NCI-H2107 treated with DMSO at 0.1 percent for 48 hours (cell line): ENCODE data around the gene CCT7.
"Not testable (repeated sequence)": the region's sequence is repeated elsewhere in the genome, so short reads cannot be mapped to it uniquely, and the experiment has no call there.

Experiments used
- DNase-seq: peaks from one replicate; lab custom pipeline; 2025; ENCODE audit not compliant: unreplicated experiment; lab: John Stamatoyannopoulos, UW

The CCT7 gene

DNA sequence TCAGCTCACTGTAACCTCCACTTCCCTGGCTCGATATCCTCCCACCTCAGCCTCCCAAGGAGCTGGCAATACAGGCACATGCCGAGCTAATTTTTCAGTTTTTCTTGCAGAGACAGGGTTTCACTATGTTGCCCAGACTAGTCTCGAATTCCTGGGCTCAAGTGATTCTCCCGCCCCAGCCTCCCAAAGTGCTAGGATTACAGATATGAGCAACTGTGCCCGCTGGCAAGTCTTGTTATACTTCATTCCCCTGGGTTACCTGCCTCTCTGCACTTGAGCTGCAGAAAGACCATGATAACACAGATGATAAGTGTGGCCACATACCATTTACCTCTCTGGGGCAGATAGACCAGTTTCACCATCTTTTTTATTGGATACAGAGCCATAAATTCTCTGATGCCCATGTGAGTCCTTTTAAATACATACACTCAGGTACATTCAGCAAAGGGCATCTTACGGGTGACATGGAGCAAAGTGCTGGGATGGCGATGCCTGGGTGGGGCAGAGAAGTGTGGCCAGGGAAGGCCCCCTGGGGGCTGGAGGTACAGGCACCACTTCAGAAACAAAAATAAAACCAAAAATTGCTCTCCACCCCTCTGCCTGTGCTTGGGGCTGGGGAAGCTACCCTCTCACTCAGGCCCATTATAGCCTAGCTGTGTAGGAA is 20.4 kb downstream of the CCT7 start:
- no peak for DNase-seq

DNA sequence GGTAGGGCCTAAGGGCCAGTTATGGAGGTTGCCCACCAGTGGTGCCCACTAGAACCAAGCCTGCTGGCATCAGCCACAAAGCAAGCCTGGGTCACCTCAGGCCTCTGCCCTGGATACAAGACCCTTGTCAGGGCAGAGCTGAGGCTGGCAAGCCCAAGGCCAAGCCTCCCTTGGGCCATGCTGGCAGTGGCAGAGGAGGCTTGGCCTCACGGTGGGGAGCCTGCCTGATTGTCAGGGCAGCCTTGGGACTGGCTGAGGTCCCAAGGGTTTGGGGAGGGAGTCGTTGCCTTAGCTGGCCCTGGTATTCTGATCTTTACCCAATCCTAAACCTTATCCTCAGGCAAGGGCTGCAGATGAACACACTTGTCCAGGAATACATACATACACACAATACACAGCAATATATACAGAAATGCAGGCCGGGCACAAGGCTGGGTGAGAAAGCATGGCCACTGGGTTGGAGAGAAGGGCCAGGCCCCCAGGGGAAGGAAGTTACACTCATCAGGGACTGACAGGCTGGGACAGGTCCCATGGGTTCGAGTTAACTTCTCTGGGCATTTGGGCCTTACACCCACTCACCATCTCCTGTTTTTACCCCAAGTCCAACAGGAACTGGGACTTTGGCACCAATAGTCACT is 21.0 kb downstream of the CCT7 start:
- no peak for DNase-seq

DNA sequence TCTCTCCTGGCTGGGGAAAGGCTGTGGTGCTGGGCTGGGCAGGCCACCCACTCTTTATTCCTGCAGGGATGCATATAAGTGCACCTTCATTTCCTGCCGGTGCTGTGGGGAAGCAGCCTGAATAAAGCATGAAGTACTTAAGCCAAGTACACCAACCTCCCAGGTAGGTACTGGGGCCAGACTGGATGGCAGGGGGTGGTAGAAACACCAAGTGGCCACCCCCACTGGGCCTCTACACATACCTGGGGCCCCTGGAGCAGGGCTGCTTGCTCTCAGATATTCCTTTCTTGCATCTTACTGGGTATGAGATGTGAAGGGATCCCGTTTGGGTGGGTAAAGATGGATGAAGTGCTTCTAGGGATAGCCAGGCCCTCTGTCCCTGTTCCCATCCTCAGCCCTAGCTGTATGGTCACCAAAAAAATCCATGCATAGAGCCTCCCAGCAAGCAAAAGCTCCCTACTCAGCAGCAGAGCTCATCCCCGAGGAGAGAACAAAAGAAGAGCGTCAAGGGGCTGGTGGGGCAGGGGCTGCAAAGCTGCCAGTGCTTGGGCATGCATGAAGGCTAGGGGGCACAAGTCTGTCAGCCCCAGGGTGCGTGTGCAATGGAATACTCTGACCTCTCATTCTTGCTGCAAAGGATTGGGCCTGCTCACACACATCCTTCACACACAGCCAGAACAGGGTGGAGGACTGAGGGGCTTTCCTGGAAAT is 22.0 kb downstream of the CCT7 start:
- DNase-seq: no peak

DNA sequence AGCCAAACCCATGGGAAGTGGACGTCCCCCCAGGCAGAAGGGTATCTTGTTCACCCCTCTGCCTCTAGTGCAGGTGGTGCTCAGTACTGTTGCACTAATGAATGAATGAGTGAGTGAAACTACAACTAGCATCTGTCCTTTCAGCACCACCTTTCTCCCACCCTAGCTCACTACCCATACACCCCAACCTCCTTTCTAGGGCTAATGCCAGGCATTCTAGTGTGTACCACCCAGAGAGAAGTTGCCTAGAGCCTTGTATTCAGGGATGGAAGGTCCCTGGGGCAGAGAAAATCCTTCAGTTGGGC is 22.5 kb downstream of the CCT7 start:
- no peak for DNase-seq

DNA sequence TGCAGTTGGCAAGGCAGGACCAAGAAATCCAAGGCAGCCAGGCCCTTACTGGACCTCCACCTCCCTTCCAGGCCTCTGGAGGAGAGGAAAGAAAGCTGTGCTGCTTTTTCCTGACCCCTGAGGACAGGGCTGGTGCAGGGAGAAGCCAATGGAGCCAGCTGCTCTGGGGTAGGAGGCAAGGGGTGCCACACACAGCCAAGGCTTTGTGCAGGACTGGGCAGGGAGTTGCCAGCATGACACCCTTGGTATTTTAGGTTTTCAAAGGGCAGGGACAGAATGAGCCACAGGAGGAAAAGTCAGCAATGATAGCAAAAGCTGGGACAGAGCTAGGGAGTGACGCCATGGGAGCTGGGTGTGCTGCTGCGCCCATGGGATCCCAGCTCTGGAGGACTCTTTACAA is 22.9 kb downstream of the CCT7 start:
- no peak for DNase-seq

DNA sequence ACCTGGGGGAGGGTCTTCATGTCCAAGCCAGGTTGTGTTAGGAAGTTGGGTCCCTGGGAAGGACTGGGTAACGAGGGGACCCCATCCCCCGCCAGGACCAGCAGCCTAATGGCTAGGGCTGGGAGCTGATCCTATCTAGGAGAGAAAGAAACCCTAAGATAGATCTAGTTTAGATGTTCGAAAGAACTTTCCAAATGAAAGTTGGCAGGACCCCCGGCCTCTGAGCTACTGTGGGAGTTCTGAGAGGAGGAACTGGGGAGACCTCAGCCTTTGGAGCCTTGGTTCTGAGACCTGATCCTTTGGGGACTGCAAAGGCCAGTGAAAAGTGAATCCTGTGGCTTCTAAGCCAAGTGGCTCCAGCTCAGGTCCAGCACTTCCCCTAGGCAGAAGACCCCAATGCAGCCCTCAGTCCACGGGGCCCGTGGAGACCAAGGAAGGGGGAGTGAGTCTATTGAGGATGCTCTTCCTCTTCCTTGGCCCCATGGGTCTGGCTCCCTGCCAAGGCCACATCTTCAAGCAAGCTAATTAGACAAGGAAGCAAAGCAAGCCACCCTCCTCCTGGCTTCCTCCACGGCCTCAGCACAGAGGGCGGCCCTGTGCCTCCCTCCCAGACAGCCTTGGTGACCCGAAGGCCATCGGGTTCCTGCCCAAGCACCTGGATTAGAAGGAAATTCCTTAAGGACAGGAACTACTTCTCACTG is 23.5 kb downstream of the CCT7 start:
- no peak for DNase-seq

DNA sequence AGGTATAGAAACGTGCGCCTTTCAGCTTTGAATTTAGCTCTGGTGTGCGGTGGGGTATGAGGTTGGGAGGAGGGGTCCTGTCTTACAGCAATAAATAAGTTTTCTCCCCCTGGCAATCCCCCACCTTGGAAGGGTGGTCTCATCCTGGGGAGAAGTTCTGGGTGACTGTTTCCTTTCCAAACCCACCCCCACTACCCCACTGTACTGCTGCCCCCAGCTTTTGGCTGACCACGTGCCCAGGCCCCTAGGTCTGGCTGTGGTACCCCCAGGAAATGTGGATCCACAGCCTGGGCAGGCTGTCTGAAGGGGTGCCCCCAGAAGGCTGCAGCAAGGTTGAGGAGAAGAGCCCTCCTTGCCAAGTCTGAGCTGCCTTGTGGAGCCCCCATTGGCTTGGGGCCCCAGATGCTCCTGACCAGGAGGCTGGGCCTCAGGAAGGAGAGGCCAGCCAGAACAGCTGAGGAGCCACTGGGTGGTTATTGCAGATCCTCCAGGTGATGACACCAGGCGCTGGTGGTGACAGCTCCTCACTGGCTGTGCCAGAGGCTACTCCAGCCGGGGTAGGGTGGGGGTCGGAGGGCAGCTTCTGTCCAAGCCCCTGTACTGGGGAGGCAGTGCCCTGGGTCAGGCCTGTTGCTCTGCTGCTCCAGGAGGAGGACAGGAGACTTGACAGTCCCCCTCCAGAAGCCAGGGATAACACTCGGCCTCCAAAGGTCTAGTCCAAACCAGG is 24.2 kb downstream of the CCT7 start:
- DNase-seq: no peak

DNA sequence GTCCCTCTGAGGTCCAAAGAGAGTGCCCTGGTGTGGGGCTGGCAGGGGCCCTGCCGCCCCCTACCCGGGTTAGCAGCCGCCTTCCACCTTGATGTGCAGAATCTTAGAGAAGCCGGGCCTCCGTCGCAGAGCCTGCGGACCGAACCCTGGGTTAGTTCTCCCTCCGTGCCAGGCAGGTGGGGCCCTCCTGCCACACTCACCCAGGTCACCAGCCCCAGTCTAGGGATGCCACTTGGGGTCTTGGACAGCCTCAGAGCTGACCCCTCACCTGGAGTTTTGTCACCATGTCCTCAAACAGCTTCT is 24.8 kb downstream of the CCT7 start:
- no peak for DNase-seq

DNA sequence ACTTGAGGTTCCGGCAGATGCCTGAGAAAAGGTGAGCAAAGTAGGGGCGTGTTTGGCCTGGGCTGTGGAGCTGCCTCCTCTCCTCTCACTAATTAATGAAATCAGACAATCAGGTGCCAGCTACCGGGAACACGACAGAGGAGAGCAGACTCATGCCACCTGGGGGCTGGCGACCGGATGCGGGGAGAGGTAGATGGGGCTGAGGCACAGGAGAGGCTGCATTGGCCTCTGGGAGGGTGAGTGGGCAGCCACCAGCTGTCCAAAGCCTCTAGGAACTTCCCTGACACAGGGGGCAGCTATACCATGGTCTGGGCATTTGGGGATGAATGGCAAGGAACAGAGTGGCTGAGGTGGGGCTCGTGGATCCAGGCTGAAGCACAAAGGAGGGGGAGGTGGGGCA is 25.2 kb downstream of the CCT7 start:
- DNase-seq: no peak

DNA sequence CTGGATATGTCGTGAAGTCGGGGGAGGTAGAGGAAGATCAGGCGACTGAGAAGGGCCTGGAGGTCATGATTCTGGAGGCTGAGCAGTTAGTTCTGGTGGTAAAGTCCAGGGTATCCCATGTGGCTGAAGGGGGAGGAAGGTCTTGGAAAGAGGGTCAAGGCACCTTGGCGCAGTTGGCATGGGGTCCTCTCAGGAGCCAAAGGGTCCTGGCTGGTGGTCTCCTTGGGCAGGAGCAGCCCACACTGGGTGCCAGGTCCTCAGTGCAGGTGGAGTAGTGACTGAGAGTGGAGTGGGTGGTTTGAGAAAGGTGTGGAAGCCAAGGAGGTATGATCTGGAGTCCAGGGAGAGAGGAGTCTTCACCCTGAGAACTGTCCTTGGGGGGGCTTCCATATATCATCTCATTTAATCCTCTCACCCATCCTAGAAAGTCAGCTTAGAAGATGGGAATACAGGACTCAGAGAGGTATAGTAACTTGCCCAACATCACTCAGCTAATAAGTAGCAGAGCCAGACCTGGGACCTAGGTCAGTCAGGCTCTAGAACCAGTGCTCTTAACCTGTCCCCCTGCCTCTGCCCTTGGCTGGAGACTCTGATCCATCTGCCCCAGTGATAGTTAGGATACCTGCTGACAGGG is 25.7 kb downstream of the CCT7 start:
- DNase-seq: no peak

DNA sequence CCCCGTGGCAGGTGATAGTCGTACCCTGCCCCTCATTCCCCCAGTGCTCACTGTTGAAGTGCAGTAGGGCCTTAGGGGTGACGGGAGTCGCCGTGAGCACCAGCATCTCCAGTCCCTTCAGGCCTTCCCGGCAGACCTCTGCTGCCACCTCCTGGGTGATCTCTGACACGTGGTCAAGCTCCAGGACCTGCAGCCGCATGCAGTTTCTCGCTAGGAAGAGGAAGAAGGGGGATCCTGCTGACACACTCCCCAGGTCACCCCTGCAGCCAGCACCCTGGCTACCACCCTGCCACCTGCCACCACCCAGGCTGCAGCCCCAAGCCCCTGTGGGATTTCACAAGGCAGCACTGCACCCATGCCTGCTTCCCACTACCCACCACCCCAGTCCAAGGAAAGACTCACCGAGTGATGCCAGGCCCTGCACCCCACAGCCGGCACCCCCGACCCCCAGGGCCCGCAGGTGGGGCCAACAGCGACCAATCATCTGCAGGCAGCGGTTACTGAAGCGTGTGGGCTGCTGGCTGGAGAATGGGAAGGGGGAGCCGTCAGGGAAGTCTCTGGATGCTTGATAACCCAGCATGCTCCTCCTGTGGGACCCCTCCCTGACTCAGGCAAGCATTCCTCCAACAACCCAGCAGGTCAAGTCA is 26.4 kb downstream of the CCT7 start:
- no peak for DNase-seq

DNA sequence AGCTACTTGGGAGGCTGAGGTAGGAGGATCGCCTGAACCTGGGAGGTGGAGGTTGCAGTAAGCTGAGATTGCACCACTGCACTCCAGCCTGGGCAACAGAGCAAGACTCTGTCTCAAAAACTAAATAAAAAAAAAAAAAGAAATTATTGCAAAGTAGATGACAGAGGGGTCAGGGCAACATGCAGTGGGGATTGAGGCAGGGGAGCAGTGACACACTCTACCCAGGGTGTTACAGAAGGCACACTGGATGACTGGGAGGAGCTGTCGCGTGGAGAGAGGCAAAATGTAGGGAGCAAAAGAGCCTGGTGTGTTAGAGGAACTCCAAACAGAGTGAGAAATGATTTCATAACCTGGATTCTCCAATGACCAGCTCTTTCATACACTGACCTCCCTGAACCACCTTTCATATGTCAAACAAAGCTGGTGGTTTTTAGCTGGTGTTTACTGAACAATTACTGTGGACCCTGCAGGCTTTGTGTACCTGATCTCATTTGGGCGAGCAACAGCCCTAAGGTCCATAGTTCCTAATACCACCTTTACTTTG is 28.1 kb downstream of the CCT7 start:
- DNase-seq: no peak

DNA sequence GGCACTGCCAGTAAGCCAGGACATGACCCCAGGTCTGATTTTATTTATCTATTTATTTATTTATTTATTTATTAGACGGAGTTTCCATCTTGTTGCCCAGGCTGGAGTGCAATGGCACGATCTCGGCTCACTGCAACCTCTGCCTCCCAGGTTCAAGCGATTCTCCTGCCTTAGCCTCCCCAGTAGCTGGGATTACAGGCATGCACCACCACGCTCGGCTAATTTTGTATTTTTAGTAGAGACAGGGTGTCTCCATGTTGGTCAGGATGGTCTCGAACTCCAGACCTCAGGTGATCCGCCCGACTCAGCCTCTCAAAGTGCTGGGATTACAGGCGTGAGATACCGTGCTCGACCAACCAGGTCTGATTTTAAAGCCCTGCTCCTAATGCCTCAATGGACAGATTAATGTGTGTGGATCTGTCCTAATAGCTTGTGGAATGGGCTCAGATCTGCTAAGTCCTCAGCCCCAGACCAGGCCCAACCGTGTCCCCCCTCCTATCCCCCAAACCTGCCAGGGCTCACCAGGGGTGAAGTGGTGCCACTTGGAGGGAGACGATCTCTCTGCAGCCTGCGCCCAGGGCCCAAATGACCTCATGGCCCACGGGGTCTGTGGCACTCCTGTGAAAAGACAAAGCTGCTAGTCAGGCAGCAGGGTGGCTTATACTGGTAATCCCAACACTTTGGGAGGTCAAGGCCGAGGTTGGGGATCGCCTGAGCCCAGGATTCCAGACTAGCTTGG is 28.8 kb downstream of the CCT7 start:
- DNase-seq: not testable (repeated sequence)

DNA sequence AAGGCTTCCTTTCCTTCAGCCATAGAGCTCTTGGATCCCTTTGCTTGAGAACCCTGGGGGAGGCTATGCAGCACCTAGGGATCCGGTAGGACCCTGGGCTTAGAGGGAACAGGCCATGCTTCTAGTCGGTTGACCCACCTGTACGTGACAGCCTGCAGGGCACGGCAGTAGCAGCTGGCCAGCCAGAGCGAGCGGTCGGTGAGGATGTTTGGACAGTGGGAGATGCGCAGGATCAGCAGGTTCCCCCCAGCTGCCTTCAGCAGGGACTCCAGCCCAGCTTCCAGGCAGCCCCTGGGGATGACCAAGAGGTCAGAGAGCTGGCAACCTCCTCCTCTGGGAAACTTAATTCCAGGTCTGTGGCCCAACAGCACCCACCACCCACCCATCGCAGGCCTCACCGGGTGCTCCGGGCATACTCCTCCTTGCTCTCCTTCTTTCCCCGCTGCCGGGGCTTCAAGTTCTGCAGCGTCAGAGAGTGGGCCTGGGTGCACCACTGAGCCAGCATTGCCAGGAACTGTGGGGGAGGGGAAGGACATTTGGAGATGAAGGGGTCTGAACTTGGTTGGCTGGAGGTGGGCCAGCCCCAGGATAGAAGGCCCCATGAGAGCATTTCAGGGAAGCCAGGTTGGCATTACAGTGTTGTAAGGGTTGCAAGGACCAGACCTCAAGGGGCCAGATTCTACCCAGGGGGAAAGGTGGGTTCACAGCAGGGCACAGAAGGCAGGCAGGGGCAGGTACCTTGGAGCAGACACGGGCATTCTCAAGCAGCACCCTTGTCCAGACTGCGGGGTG is 29.6 kb downstream of the CCT7 start:
- no peak for DNase-seq

DNA sequence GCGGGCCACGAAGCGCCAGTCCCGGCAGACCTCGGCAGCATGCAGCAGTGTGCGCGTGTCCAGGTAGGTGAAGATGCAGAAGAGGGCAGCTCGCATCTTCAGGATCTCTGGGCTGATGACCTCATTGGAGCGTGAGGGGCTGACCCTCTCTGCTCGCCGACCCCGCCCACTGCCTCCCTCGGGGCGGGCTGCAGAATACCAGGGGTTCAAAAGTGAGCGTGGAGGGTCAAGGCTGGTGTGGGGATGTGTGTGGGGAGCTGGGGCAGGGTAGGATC is 30.2 kb downstream of the CCT7 start:
- DNase-seq: no peak

DNA sequence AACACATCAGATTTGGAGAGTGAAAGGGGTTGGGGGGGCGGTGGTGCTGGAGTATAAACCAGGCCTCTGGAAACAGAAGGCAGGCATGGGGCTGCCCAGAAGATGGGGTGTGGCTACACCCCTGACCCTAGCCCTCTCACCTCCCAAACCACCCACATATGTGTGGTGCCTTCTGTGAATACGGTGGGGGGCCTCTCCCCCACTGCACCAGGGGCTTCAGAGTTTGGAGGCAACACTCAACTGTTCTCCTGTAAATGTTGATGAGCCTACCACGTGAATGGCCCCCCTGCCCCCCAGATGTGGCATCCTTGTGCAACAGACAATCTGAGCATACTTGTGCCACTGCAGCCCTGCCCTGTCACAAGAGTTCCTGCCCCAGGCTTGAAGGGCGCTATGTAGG is 30.7 kb downstream of the CCT7 start:
- DNase-seq: no peak

DNA sequence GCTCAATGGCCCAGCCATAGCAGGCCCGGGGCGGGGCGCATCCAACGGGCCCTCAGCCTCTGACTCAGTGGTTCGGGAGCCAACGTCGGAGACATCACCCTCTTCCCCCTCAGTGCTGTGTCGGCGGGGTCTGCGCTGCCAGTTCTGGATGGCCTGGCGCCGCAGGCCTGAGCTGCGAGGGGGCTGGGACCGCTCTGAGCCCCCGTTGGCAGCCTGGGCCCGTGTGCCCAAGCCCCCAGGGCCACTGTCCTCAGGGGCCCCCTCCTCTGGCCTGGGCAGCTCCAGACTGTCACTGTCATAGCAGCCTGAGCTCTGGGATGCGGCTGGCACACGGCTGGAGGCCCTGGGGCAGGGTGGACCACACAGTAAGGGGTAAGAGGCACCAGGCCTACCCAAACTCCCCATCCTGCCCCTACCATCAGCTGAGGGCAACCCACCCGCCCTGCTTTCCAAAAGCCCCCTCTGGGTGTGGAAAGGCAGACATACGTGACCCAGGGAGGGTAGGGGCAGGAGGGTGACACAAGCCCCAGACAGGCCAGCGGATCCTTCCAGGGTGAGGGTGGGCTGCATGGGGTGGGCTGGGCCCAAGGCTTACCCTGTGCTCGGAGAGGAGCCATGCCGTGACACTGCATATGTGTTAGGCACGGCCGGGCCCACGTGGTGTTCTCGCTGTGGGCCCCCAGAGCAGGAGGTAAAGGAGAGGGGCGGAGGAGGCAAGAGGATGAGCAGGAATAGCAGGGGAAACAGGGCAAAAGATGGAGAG is 31.4 kb downstream of the CCT7 start:
- DNase-seq: no peak
